Activated T-cell treated with anti-CD3 and anti-CD28 coated beads for 1 hour (primary cell): ENCODE data around the gene DHRS2.
"Not testable (repeated sequence)": the region's sequence is repeated elsewhere in the genome, so short reads cannot be mapped to it uniquely, and the experiment has no call there.

Experiments used
- DNase-seq: peaks from one replicate; pipeline ENCODE4 v3.0.0-alpha.2; 2020; ENCODE audit warnings: low read depth

Gene DHRS2

DNA sequence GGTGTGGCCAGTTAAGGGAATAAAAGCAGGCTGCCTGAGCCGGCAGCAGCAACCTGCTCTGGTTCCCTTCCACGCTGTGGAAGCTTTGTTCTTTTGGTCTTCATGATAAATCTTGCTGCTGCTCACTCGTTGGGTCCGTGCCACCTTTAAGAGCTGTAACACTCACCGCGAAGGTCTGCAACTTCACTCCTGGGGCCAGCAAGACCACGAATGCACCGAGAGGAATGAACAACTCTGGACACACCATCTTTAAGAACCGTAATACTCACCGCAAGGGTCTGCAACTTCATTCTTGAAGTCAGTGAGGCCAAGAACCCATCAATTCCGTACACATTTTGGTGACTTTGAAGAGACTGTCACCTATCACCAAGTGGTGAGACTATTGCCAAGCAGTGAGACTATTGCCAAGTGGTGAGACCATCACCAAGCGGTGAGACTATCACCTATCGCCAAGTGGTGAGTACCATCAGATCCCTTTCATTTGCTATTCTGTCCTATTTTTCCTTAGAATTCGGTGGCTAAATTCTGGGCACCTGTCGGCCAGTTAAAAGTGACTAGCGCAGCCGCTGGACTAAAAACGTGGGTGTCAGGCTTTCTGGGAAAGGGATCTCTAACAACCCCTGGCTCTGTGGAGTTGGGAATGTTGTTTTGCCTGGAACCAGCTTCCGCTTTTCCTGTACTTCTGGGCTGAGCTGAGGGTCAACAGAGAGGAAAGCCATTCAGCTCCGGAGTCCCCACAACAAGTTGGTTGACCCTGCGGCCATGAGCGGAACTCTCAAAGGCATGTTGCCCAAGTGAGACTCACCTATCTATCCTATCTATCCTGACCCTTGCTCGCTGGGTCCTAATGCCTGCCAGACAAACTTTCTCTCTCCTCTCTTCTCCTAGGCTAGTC, at the start of gene DHRS2:
DHRS2 (plus strand) TSS at position 48 of the 895 bp plus-strand sequence. CDS start 2,501 bp downstream, outside the sequence.
- no peak for DNase-seq

DNA sequence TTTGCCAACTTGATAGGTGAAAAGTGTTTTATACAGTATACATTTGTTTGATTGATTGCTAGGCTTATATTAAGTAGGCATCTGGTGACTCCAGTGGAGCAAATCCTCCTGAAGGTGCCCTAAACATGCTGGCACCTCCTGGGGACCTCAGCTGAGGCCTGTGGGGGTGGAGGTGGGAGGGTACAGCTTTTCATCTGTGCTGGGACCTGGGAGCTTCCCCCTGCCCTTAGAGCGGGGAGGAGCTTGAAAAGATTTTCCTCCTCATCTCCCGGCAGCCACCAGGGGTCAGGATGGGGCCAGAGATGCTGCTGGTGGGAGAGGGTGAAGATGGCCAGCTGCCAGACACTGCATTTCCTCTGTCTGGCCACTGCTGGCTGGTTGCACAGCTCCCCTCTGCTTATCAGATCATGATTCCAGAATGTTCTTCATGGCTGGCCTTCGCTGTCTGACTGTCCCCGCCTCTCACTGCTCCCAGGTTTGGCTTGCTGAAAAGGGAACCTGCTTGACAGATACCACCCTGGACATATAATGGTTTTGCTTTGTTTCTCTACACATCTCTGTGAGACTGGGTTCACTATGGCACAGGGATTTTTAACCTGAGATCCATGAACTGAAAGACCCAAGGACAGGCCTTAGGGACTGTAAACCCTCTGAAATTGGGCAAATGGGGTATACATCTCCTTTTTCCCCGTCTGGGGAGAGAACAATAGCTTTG, 47.1 kb upstream of the DHRS2 start:
- DNase-seq: peak; percentile 66

DNA sequence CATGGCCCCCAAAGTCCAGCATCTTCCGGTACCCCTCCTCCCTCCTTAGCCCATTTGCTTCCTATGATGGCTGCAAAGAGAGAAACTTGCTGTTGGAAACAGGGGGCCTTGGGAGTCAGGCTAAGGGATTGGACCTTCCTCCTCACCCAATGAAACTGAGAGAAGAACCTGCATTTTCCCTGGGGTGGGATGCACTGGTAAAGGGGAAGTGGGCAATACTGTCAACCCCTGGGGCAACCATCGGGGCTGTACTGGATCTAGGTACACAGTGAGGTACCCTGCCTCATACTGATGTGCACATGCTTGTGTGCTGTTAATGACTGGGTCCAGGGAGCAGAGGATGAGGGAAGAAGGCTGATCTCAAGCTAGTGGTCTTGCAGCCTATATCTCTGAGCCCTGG, 46.6 kb upstream of the DHRS2 start:
- DNase-seq: no peak

DNA sequence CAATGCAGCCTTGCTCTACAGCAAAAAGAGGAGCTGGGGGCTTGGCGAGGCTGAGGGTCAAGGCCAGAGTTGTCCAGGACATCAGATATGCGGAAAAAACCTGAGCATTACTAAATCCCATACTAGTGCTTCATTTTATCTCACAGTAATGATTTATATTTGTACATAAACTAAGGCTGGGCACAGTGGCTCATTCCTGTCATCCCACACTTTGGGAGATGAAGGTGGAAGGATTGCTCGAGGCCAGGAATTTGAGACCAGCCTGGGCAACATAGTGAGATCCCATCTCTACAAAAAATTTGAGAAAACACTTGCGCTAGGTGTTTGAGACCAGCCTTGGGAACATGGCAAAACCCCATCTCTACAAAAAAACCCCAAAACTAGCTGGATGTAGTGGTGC, 46.0 kb upstream of the DHRS2 start:
- DNase-seq: no peak

- not testable (repeated sequence) for DNase-seq
Observed at GRCh38 chr14:23594191-23594590, 42.0 kb upstream of the DHRS2 start.

GRCh38 chr14:23600322-23600707, 35.8 kb upstream of the DHRS2 start:
- no peak for DNase-seq

GRCh38 chr14:23600806-23601205, 35.4 kb upstream of the DHRS2 start:
- DNase-seq: no peak

GRCh38 chr14:23601424-23601823, 34.7 kb upstream of the DHRS2 start:
- DNase-seq: no peak

DNA sequence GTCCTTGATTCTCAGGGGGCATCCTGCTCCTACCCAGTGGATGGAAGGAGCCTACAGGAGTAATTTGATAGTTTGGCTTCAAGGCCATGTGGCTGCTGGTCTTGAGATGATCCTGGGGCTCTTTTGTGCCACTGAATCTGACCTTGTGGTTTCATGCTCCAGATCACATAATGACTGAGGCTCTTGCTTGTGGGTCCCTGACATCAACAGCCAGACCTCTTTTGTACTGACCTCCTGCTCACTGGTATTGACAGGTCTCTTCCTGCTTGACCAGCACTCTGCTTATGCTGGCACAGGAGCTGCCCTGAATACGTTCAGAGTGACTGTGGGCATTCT, 34.4 kb upstream of the DHRS2 start:
- no peak for DNase-seq

DNA sequence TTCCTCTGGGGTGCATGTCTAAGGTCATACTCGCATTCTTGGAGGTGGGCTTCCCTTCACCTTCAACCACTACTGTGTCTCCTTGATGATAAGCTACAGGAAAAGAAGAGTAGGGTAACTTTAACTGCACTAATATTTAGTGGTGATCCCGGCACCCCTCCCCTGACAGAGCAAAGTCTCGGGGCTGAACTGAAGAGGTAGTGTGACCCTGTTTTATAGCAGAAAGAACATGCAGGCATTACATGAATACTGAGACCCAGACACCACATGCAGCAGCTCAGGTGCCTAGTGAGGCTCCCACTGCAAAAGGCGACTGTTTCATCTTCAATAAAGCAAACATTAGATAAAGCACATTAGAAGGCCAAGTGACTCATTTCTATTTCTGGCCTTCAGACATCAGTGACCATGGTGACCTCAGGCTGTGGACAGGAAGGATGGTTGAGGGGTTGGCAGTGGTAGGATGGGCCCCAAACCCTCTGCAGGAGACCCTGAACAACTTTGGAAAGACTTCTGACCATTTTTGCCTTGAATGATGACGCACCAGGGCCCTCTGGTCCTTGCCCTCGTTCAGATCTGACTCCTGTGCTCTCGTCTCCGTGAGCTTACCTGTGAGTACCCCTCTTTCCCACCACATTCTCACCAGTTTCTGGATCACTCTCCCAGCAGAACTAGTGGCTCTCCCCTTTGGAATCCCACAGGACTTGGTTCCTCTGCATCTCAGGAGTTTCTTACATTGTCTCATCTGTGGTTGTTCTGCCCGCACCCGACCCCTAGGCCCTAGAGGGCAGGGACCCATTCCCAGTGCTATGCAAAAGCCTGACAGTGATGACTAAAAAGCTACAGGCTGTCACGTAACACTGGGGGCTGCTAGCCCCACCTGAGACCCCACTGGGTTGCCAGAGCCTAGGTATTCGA, 33.7 kb upstream of the DHRS2 start:
- DNase-seq: no peak

GRCh38 chr14:23603103-23603502, 33.1 kb upstream of the DHRS2 start:
- no peak for DNase-seq

GRCh38 chr14:23604148-23604547, 32.0 kb upstream of the DHRS2 start:
- no peak for DNase-seq

DNA sequence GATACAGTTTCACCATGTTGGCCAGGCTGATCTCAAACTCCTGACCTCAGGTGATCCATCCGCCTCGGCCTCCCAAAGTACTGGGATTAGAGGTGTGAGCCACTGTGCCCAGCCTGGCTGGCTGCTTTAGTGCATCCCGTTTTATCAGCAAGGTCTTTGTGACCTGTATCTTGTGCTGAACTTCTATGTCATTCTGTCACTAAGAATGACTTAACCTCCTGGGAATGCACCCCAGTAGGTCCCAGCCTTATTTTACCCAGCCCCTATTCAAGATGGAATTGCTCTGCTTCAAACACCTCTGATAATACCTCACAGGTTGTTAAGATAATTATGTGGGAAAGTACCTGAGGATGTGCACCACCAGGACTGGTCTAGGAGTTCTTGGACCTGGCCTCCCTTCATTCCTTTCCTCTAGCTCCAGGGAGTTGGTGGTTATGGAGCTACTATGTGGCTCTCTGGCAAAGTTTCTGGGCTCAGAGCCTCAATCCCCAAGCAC, 31.4 kb upstream of the DHRS2 start:
- DNase-seq: no peak

GRCh38 chr14:23605931-23606585, 30.1 kb upstream of the DHRS2 start:
- DNase-seq: no peak

- no peak for DNase-seq
Observed at GRCh38 chr14:23608454-23608853, 27.7 kb upstream of the DHRS2 start.

GRCh38 chr14:23609001-23609400, 27.2 kb upstream of the DHRS2 start:
- DNase-seq: no peak

DNA sequence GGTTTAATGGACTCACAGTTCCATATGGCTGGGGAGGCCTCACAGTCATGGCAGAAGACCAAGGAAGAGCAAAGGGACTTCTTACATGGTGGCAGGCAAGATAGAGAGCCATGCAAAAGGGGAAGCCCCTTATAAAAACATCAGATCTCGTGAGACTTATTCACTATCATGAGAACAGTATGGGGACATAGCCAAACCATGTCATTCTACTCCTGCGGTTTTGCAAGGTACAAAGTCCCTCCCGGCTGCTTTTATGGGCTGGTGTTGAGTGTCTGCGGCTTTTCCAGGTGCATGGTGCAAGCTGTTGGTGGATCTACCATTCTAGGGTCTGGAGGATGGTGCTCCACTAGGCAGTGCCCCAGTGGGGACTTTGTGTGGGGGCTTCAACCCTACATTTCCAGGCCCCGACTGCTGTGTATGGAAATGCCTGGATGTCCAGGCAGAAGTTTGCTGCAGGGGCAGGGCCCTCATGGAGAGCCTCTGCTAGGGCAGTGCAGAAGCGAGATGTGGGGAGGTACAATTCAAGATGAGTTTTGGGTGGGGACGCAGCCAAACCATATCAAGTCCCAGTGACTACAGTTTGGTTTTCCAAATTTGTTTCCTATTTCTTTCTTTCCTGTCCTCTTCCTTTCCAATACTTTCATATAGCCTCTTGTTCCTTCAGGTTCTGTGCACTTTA, 26.6 kb upstream of the DHRS2 start:
- DNase-seq: not testable (repeated sequence)

DNA sequence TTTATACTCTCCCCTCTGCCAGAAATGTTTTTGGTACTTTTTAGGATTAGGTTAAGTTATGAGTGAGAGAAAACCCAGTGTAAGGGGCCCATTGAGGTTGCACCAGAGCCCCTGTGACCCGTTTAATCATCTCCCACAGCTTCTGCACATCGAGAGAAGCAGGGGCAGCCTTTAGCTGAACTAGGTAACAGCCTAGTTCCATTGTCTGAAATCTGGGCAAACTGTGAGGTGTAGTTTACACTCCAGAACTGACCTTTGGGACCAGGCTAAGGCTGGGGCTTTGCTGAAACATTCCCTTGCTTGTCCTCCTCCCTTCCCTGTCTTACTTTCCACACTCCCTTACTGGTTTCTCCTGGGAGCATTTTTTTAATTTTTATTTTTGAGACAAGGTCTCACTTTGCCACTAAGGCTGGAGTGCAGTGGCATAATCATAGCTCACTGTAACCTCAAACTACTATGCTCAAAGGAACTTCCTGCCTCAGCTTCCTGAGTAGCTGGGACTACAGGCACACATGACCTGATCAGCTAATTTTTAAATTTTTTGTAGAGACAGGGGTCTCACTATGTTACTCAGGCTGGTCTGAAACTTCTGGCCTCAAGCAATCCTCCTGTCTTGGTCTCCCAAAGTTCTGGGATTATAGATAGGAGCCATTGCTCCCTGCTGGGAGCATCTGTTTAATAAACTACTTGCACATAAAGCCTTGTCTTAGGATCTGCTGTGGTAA, 25.9 kb upstream of the DHRS2 start:
- DNase-seq: no peak

GRCh38 chr14:23610815-23611289, 25.3 kb upstream of the DHRS2 start:
- DNase-seq: no peak

- no peak for DNase-seq
Observed at GRCh38 chr14:23612354-23612732, 23.8 kb upstream of the DHRS2 start.
